ENCODE data around the gene B4GALT3.

Gene B4GALT3

DNA sequence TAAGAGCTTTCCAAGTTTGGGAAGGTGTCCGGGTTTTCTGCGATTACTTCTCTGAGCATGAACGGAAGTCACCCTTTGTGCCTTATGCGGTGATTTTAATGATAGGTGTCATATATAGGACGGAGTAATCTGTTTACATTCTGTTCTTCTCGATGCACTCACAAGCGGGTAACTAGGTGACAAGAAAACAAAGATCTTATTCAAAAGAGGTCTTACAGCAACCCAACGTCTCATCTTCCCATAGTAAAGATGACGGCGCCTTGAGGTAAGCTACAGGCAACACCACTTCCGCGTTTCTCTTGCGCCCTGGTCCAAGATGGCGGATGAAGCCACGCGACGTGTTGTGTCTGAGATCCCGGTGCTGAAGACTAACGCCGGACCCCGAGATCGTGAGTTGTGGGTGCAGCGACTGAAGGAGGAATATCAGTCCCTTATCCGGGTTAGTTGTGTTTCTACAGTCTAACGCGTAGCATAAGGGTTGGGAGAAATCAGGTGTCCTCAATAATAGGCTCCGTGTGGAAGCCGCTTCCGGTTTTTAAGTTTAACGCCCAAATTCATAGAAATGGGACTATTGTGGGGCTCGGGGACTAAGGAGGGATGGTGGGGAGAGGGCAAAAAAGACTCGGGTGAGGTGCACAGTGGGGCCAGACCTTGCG, 23.5 kb downstream of the B4GALT3 start, which contains the start of gene UFC1:
TSS of gene UFC1 (plus strand) at position 297 of the 656 bp plus-strand sequence. CDS start at position 317, 20 bp downstream.
- CTCF ChIA-PET, result interaction anchor here (1.4 to 3.1 kb wide), 3 partner anchors 11 to 57 kb away, joined by 3 to 25 read pairs (median 20); partner anchors contain the start of gene PPOX
- TF ChIP-seq, protein P1, sequence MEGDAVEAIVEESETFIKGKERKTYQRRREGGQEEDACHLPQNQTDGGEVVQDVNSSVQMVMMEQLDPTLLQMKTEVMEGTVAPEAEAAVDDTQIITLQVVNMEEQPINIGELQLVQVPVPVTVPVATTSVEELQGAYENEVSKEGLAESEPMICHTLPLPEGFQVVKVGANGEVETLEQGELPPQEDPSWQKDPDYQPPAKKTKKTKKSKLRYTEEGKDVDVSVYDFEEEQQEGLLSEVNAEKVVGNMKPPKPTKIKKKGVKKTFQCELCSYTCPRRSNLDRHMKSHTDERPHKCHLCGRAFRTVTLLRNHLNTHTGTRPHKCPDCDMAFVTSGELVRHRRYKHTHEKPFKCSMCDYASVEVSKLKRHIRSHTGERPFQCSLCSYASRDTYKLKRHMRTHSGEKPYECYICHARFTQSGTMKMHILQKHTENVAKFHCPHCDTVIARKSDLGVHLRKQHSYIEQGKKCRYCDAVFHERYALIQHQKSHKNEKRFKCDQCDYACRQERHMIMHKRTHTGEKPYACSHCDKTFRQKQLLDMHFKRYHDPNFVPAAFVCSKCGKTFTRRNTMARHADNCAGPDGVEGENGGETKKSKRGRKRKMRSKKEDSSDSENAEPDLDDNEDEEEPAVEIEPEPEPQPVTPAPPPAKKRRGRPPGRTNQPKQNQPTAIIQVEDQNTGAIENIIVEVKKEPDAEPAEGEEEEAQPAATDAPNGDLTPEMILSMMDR (IDR thresholded peaks at IDR 0.05; ENCODE audit: control extremely low read depth, extremely low read depth, low read depth, missing control alignments), result no peak
- DNase-seq (ENCODE audit: extremely low spot score), result peak; percentile 87
- POLR2A ChIA-PET, result interaction anchor here (0.7 to 2.2 kb wide), 3 partner anchors 12 to 21 kb away, joined by 4 to 11 read pairs (median 4); partner anchors contain the start of gene PPOX

DNA sequence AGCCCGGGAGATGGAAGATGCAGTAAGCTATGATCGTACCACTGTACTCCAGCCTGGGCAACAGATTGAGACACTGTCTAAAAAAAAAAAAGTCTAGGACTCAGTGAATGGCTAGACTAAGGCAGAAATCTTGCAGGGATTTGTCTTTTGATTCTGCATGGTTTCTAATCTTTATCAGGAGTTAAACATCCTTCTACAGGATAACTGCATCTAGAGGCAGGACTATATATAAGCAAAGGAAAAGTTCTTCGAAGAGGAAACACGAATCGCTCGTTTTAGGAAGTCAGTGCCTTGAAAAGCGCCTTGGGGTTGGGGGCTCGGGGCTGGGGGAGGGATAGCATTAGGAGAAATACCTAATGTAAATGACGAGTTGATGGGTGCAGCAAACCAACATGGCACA, 24.1 kb downstream of the B4GALT3 start:
- CTCF ChIA-PET, result interaction anchor here (1.4 to 3.1 kb wide), 3 partner anchors 12 to 56 kb away, joined by 3 to 25 read pairs (median 20); partner anchors contain the start of gene PPOX
- POLR2A ChIA-PET, result interaction anchor here (0.7 to 2.2 kb wide), 4 partner anchors 12 to 200 kb away, joined by 4 to 11 read pairs (median 6); partner anchors contain the start of gene PPOX
- TF ChIP-seq, protein P1 (IDR thresholded peaks at IDR 0.05; ENCODE audit: control extremely low read depth, extremely low read depth, low read depth, missing control alignments), result no peak
- no peak for DNase-seq (ENCODE audit: extremely low spot score)

GRCh38 chr1:161145832-161146231, 31.5 kb downstream of the B4GALT3 start:
- ChIA-PET POLR2A (no interaction called here), CTCF (no interaction called here)
- TF ChIP-seq, protein P1 (IDR thresholded peaks at IDR 0.05; ENCODE audit: control extremely low read depth, extremely low read depth, low read depth, missing control alignments), result no peak
- no peak for DNase-seq (ENCODE audit: extremely low spot score)

- CTCF ChIA-PET, result interaction anchor here (0.7 to 8.1 kb wide), 19 partner anchors 8 to 309 kb away, joined by 3 to 71 read pairs (median 4); partner anchors contain the start of genes ARHGAP30, PPOX, UFC1 and USF1
- no peak for DNase-seq (ENCODE audit: extremely low spot score)
These were observed 36.4 kb downstream of the B4GALT3 start for GRCh38 chr1:161140755-161141400.

DNA sequence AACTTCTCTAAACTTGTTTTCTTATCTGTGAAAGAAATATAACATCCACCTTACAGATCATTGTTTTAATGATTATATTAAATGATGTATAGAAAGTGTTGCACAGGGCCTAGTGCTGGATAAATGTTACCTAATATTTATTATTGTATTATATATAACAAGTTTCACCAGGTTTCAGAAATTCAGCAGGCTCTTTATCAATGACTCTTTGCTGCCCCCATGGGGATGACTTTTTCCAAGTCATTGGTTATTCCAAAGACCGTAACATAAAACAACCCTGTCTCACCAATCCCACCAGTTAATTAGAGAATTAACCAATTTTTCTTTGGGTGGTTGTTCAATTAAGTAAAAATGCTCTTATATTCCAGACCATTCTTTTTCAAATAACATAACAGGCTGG, 37.5 kb downstream of the B4GALT3 start:
- TF ChIP-seq, protein P1 (IDR thresholded peaks at IDR 0.05; ENCODE audit: control extremely low read depth, extremely low read depth, low read depth, missing control alignments), result peak; percentile 37
- POLR2A ChIA-PET, result no interaction called here
- DNase-seq (ENCODE audit: extremely low spot score), result peak; percentile 56
- CTCF ChIA-PET, result interaction anchor here (0.7 to 8.1 kb wide), 11 partner anchors 9 to 308 kb away, joined by 3 to 71 read pairs (median 3); partner anchors contain the start of genes ARHGAP30, KLHDC9, PPOX and UFC1

More at GRCh38 chr1:161140755-161141400, 36.4 kb downstream of the B4GALT3 start:
- POLR2A ChIA-PET, result interaction anchor here (0.6 kb wide), 1 partner anchor 15 kb away, joined by 3 read pairs; no protein-coding TSS in a partner anchor
- TF ChIP-seq, protein P1 (IDR thresholded peaks at IDR 0.05; ENCODE audit: control extremely low read depth, extremely low read depth, low read depth, missing control alignments), result no peak

- DNase-seq (ENCODE audit: extremely low spot score), result no peak
- POLR2A ChIA-PET, result interaction anchor here (0.6 kb wide), 1 partner anchor 18 kb away, joined by 4 read pairs; no protein-coding TSS in a partner anchor
- TF ChIP-seq, protein P1 (IDR thresholded peaks at IDR 0.05; ENCODE audit: control extremely low read depth, extremely low read depth, low read depth, missing control alignments), result no peak
- CTCF ChIA-PET, result interaction anchor here (1.0 to 8.1 kb wide), 12 partner anchors 9 to 141 kb away, joined by 3 to 71 read pairs (median 6); partner anchors contain the start of genes ARHGAP30, KLHDC9, TSTD1 and UFC1
These were observed 38.9 kb downstream of the B4GALT3 start for GRCh38 chr1:161138431-161138830.

All from GM10248 (cell line).